ENCODE results near the gene BICD1. TPM values are rescaled to one million over a fixed set of nuclear protein-coding genes. Genes with fewer than 3 reads are reported as not detected.

The BICD1 gene
- polyA plus RNA-seq, 1 of the 3 experiments (the other 2 are of a cell fraction) = 12.1 TPM

- Histone ChIP-seq H3K9me3 (no peaks in the 10 kb centered on the region), H3K9me2 (no peaks in the 10 kb centered on the region), H3K36me3 (replicated peaks in 1 of 2; ENCODE audit: control insufficient read depth in 1 of 2, insufficient read depth in 2 of 2, low read length in 1 of 2) (no peaks in the 10 kb centered on the region), H3K4me3 (ENCODE audit: low read depth in 2 of 2, low read length in 1 of 2) (no peak overlapping the region), H3F3A (replicated peaks; ENCODE audit: insufficient read depth) (peaks cover 11% of the 10 kb centered on the region), H2AFZ (ENCODE audit: low read depth) (peak overlapping the region; percentile 30; the same call in 1 of the 2 replicates), H3K79me2 (ENCODE audit: insufficient read depth) (no peaks in the 10 kb centered on the region), H3K9ac (no peak overlapping the region), H3K4me2 (no peak overlapping the region), H4K20me1 (ENCODE audit: insufficient read depth) (no peaks in the 10 kb centered on the region), H3K4me1 (ENCODE audit: control insufficient read depth in 1 of 2, insufficient read depth in 2 of 2, low read depth in 1 of 2, low read length in 1 of 2) (peaks cover 0 to 5% of the 10 kb centered on the region in 2 experiments; a peak in 1 of 4 replicates), H3K27ac (ENCODE audit: low read depth in 2 of 2, low read length in 1 of 2) (peak overlapping the region; percentile 11 to 52; a peak in 3 of 4 replicates), H3K27me3 (ENCODE audit: insufficient read depth) (no peaks in the 10 kb centered on the region)
- no peak for DNase-seq
- POLR2A ChIA-PET = no interaction called here
- 51% methylated on average over 5 of the region's 5 CpGs for WGBS (ENCODE audit: low lambda C conversion rate)
- CTCF ChIA-PET = interaction anchor here (0.9 to 3.0 kb wide), 2 partner anchors 19 to 23 kb away, joined by 4 to 11 read pairs; partner anchors contain the start of gene BICD1
- TF ChIP-seq MXI1 (IDR thresholded peaks at IDR 0.05; ENCODE audit: low read depth, low read length) (no peak), REST (IDR thresholded peaks at IDR 0.05; ENCODE audit: low read depth, low read length) (no peak), FOSL2 (IDR thresholded peaks at IDR 0.05; ENCODE audit: borderline replicate concordance, low read depth) (peak; percentile 82), FOXJ3 (CRISPR knock-in tag; IDR thresholded peaks at IDR 0.05) (no peak), MEF2A (IDR thresholded peaks at IDR 0.05; ENCODE audit: borderline replicate concordance, low read depth) (peak; percentile 89), USF1 (IDR thresholded peaks at IDR 0.05; ENCODE audit: borderline replicate concordance, low read depth) (no peak), GATA2 (CRISPR knock-in tag; IDR thresholded peaks at IDR 0.05) (no peak), GABPA (IDR thresholded peaks at IDR 0.05; ENCODE audit: low read depth) (no peak), TCF12 (IDR thresholded peaks at IDR 0.05) (peak; percentile 79), RXRA (IDR thresholded peaks at IDR 0.05; ENCODE audit: borderline replicate concordance, low read depth) (no peak), FOXM1 (IDR thresholded peaks at IDR 0.05; ENCODE audit: low read depth) (no peak), TAF1 (IDR thresholded peaks at IDR 0.05; ENCODE audit: borderline replicate concordance, low read depth, low read length) (no peak), SIN3A (IDR thresholded peaks at IDR 0.05; ENCODE audit: borderline replicate concordance, low read depth, low read length) (no peak), CTCF (IDR thresholded peaks at IDR 0.05) (no peak), RCOR1 (IDR thresholded peaks at IDR 0.05; ENCODE audit: low read length) (no peak), NFIC (IDR thresholded peaks at IDR 0.05; ENCODE audit: borderline replicate concordance) (peak; percentile 74; the same call in 1 of the 2 replicates), RAD21 (IDR thresholded peaks at IDR 0.05; ENCODE audit: low read length) (no peak), RFX5 (IDR thresholded peaks at IDR 0.05; ENCODE audit: low read length) (no peak), EP300 (IDR thresholded peaks at IDR 0.05; ENCODE audit: borderline replicate concordance in 1 of 2, low read depth in 1 of 2, low read length in 1 of 2) (peak in 1 of 2 experiments; percentile 53; a peak in 1 of 4 replicates), POLR2AphosphoS5 (IDR thresholded peaks at IDR 0.05; ENCODE audit: low read depth, low read length) (no peak; the same call in 1 of the 2 replicates), CHD2 (IDR thresholded peaks at IDR 0.05; ENCODE audit: low read length, partially characterized antibody) (no peak), TEAD4 (IDR thresholded peaks at IDR 0.05; ENCODE audit: borderline replicate concordance, insufficient read depth) (no peak), EZH2phosphoT487 (IDR thresholded peaks at IDR 0.05; ENCODE audit: borderline replicate concordance, low read depth) (no peak), JUND (IDR thresholded peaks at IDR 0.05) (peak; percentile 78)
- TF ChIP-seq, protein P1, sequence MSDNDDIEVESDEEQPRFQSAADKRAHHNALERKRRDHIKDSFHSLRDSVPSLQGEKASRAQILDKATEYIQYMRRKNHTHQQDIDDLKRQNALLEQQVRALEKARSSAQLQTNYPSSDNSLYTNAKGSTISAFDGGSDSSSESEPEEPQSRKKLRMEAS (IDR thresholded peaks at IDR 0.05; ENCODE audit: low read depth) = peak; percentile 34; the same call in 1 of the 2 replicates
- TF ChIP-seq, protein P2, sequence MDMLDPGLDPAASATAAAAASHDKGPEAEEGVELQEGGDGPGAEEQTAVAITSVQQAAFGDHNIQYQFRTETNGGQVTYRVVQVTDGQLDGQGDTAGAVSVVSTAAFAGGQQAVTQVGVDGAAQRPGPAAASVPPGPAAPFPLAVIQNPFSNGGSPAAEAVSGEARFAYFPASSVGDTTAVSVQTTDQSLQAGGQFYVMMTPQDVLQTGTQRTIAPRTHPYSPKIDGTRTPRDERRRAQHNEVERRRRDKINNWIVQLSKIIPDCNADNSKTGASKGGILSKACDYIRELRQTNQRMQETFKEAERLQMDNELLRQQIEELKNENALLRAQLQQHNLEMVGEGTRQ (IDR thresholded peaks at IDR 0.05; ENCODE audit: borderline replicate concordance, low read depth, low read length) = no peak
- TF ChIP-seq, protein P3, sequence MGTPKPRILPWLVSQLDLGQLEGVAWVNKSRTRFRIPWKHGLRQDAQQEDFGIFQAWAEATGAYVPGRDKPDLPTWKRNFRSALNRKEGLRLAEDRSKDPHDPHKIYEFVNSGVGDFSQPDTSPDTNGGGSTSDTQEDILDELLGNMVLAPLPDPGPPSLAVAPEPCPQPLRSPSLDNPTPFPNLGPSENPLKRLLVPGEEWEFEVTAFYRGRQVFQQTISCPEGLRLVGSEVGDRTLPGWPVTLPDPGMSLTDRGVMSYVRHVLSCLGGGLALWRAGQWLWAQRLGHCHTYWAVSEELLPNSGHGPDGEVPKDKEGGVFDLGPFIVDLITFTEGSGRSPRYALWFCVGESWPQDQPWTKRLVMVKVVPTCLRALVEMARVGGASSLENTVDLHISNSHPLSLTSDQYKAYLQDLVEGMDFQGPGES (IDR thresholded peaks at IDR 0.05; ENCODE audit: low read depth, low read length) = no peak
Observed at GRCh38 chr12:32083489-32083888, 23.2 kb upstream of the BICD1 start.
